Panc1 (cell line): ENCODE measurements around the gene FRMD4A. TPM values are rescaled to one million over a fixed set of nuclear protein-coding genes. Genes with fewer than 3 reads are reported as not detected.

Source experiments
- ATAC-seq: fragments of 200-7000 bp; cut with Tn5 transposase; 2 replicates; pipeline ENCODE4 v1.9.1; 2020; ENCODE audit warnings: mild to moderate bottlenecking, moderate library complexity
- BruUV-seq: library from RNA; stranded (reverse); fragments of 400-500 nt; replicated peaks from 2 replicates; lab custom pipeline; 2021; lab: Mats Ljungman, UMichigan
- CTCF ChIA-PET: fragments of 300-600 bp; sonication (Branson Sonifier 250); formaldehyde crosslinking; loops from one replicate; lab custom pipeline; 2022; ENCODE audit warnings: antibody characterized with exemption; lab: Charles Lee
- POLR2A ChIA-PET: fragments of 300-600 bp; sonication (Branson Sonifier 250); formaldehyde crosslinking; loops from one replicate; lab custom pipeline; 2022; ENCODE audit warnings: antibody characterized with exemption; lab: Charles Lee
- DNase-seq: peaks from one replicate; pipeline ENCODE4 v3.0.0-alpha.2; 2010; ENCODE audit warnings: low read depth, low spot score
- H3K27ac ChIP-seq: 2 replicates; pipeline ENCODE4 v1.5.1; 2011; ENCODE audit warnings: mild to moderate bottlenecking, low read length, inconsistent platforms
- H3K27me3 ChIP-seq: fragments of 200-500 bp; sonication (Bioruptor generic); 2 replicates; pipeline ENCODE4 v1.6.0; 2014; ENCODE audit warnings: low read length, inconsistent platforms; ENCODE audit not compliant: control insufficient read depth, insufficient read depth
- H3K36me3 ChIP-seq: fragments of 200-500 bp; sonication (Bioruptor generic); 2 replicates; pipeline ENCODE4 v1.5.1; 2014; ENCODE audit warnings: inconsistent platforms, mild to moderate bottlenecking, low read length, moderate library complexity; ENCODE audit not compliant: control insufficient read depth, insufficient read depth
- H3K4me1 ChIP-seq: 2 replicates; pipeline ENCODE4 v1.5.1; 2011; ENCODE audit warnings: inconsistent platforms, mild to moderate bottlenecking, low read length, moderate library complexity; ENCODE audit not compliant: control insufficient read depth, insufficient read depth
- H3K4me3 ChIP-seq, 2 experiments: 2 replicates each; pipeline ENCODE4 v1.5.1; 2011 to 2012; ENCODE audit warnings: low read depth in 2 of 2, low read length in 2 of 2, mild to moderate bottlenecking in 2 of 2, inconsistent platforms in 1 of 2, moderate library complexity in 1 of 2
- H3K9me3 ChIP-seq: fragments of 200-500 bp; sonication (Bioruptor generic); 2 replicates; pipeline ENCODE4 v1.5.1; 2014; ENCODE audit warnings: low read depth, mild to moderate bottlenecking, inconsistent platforms, low read length, moderate library complexity; ENCODE audit not compliant: control insufficient read depth, insufficient read depth
- CTCF ChIP-seq: fragments of 450-650 bp; IDR thresholded peaks from 2 replicates; pipeline ENCODE4 v1.5.1; 2017; ENCODE audit warnings: mild to moderate bottlenecking
- POLR2AphosphoS5 ChIP-seq: IDR thresholded peaks from 2 replicates; pipeline ENCODE4 v1.6.1; 2012; ENCODE audit warnings: mild to moderate bottlenecking, low read depth, low read length, moderate library complexity
- SIN3A ChIP-seq: IDR thresholded peaks from 2 replicates; pipeline ENCODE4 v1.6.1; 2012; ENCODE audit warnings: low read depth, mild to moderate bottlenecking, low read length, moderate library complexity, borderline replicate concordance; ENCODE audit not compliant: insufficient read depth
- TCF7L2 ChIP-seq: IDR thresholded peaks from 2 replicates; pipeline ENCODE4 v1.6.1; 2011; ENCODE audit warnings: mild to moderate bottlenecking, low read depth, low read length, inconsistent platforms
- in situ Hi-C: cut with HindIII; loops from 2 replicates; pipeline ENCODE4 v1.10.0; 2016; ENCODE audit warnings: low sequenced_read_pairs, low pct_unique_long_range_greater_than_20kb
- intact Hi-C: fragments of 100-400 bp; cut with micrococcal nuclease; formaldehyde crosslinking; loops from one replicate; pipeline ENCODE4 v1.10.0; 2022; ENCODE audit not compliant: unreplicated experiment
- total RNA-seq: library from RNA; stranded (reverse); gene quantifications from one replicate; pipeline ENCODE4 v1.2.1, GENCODE V29; 2021; ENCODE audit not compliant: unreplicated experiment
- TF ChIP-seq, protein P1 (sequence below), 2 experiments: IDR thresholded peaks; 2 replicates each; pipeline ENCODE4 v1.6.1; 2011 to 2012; ENCODE audit warnings: low read depth in 2 of 2, control low read depth in 1 of 2, low read length in 1 of 2, mild to moderate bottlenecking in 1 of 2, moderate library complexity in 1 of 2; ENCODE audit not compliant: insufficient read depth in 1 of 2

FRMD4A gene
- total RNA-seq, 1 experiment from 2014 or later: 7.1 TPM

DNA sequence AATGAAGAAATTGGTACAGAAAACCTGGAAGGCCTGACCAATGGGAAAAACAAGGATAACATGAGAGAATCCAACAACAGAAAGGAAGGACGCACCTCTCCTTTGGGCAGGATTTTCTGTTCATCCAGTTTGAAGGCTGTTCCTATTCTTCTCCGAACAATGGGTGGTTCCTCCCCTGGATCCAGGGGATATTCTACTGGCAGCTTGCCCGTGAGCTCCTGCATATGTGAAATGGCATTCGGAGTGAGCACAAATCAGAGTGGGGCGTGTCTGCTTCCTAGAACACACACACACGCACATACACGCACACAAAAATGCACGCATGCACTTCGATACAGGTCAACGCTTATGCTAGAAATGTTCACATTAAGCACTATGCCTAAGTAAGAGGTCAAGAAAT is 660.4 kb downstream of the FRMD4A start:
- Histone ChIP-seq H3K4me3 (no peak overlapping the region), H3K9me3 (no peaks in the 10 kb centered on the region), H3K27me3 (no peaks in the 10 kb centered on the region), H3K4me1 (no peaks in the 10 kb centered on the region), H3K27ac (no peak overlapping the region), H3K36me3 (no peaks in the 10 kb centered on the region)
- ChIA-PET POLR2A (no interaction called here), CTCF (no interaction called here)
- intact Hi-C loops (no loop called here), in situ Hi-C loops (no loop called here)
- ATAC-seq (no peak), DNase-seq (no peak)
- TF ChIP-seq SIN3A (no peak), CTCF (no peak), TCF7L2 (no peak), POLR2AphosphoS5 (no peak)
- TF ChIP-seq, protein P1, sequence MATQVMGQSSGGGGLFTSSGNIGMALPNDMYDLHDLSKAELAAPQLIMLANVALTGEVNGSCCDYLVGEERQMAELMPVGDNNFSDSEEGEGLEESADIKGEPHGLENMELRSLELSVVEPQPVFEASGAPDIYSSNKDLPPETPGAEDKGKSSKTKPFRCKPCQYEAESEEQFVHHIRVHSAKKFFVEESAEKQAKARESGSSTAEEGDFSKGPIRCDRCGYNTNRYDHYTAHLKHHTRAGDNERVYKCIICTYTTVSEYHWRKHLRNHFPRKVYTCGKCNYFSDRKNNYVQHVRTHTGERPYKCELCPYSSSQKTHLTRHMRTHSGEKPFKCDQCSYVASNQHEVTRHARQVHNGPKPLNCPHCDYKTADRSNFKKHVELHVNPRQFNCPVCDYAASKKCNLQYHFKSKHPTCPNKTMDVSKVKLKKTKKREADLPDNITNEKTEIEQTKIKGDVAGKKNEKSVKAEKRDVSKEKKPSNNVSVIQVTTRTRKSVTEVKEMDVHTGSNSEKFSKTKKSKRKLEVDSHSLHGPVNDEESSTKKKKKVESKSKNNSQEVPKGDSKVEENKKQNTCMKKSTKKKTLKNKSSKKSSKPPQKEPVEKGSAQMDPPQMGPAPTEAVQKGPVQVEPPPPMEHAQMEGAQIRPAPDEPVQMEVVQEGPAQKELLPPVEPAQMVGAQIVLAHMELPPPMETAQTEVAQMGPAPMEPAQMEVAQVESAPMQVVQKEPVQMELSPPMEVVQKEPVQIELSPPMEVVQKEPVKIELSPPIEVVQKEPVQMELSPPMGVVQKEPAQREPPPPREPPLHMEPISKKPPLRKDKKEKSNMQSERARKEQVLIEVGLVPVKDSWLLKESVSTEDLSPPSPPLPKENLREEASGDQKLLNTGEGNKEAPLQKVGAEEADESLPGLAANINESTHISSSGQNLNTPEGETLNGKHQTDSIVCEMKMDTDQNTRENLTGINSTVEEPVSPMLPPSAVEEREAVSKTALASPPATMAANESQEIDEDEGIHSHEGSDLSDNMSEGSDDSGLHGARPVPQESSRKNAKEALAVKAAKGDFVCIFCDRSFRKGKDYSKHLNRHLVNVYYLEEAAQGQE (IDR thresholded peaks at IDR 0.05; ENCODE audit: insufficient read depth in 1 of 2, low read depth in 2 of 2, low read length in 1 of 2): no peak
- BruUV-seq: no TSS peak

DNA sequence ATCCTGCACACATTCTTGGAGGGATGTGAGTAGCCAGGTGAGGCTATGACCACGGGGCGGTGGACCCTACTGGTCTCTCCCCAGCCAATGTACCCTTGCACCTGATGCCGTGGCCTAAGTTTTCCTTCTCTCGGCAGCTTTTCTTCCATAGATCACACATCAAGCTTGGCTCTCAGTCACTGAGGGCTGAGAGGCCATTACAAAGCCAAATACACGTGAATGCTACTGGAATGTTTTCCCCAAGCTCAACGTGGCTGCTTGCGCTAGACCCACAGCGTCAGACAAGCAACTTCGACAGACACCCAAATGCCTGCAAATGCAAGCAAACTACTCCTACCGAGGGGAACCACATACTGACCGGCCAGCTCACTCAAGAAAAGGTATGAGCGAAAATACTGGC is 660.8 kb downstream of the FRMD4A start:
- in situ Hi-C loops (no loop called here), intact Hi-C loops (no loop called here)
- Histone ChIP-seq H3K36me3 (no peaks in the 10 kb centered on the region), H3K4me3 (no peak overlapping the region), H3K27ac (no peak overlapping the region), H3K4me1 (no peaks in the 10 kb centered on the region), H3K9me3 (no peaks in the 10 kb centered on the region), H3K27me3 (no peaks in the 10 kb centered on the region)
- BruUV-seq: no TSS peak
- TF ChIP-seq POLR2AphosphoS5 (no peak), SIN3A (no peak), CTCF (no peak), TCF7L2 (no peak)
- TF ChIP-seq, protein P1 (IDR thresholded peaks at IDR 0.05; ENCODE audit: insufficient read depth in 1 of 2, low read depth in 2 of 2, low read length in 1 of 2): no peak
- no peak for DNase-seq
- ATAC-seq: no peak
- ChIA-PET POLR2A (no interaction called here), CTCF (no interaction called here)
